GM12874 (cell line): ENCODE results near the gene FBXO36.

Source experiments
- CTCF ChIP-seq: IDR thresholded peaks from 2 replicates; pipeline ENCODE4 v1.5.1; 2011; ENCODE audit warnings: low read depth, mild to moderate bottlenecking, control low read depth, low read length, moderate library complexity; ENCODE audit not compliant: insufficient read depth

FBXO36 gene

GRCh38 chr2:230008708-230009066 lies 86.4 kb downstream of the FBXO36 start:
- TF ChIP-seq CTCF: no peak

- TF ChIP-seq CTCF: no peak
Observed at GRCh38 chr2:230010501-230010900, 88.2 kb downstream of the FBXO36 start.

GRCh38 chr2:230011617-230012016 lies 89.3 kb downstream of the FBXO36 start:
- TF ChIP-seq CTCF: no peak

- TF ChIP-seq CTCF: no peak
Observed at GRCh38 chr2:230012267-230012884, 90.1 kb downstream of the FBXO36 start.

GRCh38 chr2:230016844-230017243 lies 94.5 kb downstream of the FBXO36 start:
- TF ChIP-seq CTCF: no peak

GRCh38 chr2:230018153-230018552 lies 95.8 kb downstream of the FBXO36 start:
- TF ChIP-seq CTCF: no peak

GRCh38 chr2:230019742-230020141 lies 97.4 kb downstream of the FBXO36 start:
- no peak for TF ChIP-seq CTCF
